IPS-15b (cell line): Measurements from ENCODE around the gene PIGL.
"Not testable (repeated sequence)": the region's sequence is repeated elsewhere in the genome, so short reads cannot be mapped to it uniquely, and the experiment has no call there.

Experiments
- H3K27me3 ChIP-seq: one replicate; pipeline ENCODE4 v1.6.1; 2013; ENCODE audit warnings: low read length; ENCODE audit not compliant: control insufficient read depth, insufficient read depth
- H3K36me3 ChIP-seq: one replicate; pipeline ENCODE4 v1.6.1; 2013; ENCODE audit warnings: low read length; ENCODE audit not compliant: control insufficient read depth, insufficient read depth
- H3K4me1 ChIP-seq: one replicate; pipeline ENCODE4 v1.6.1; 2013; ENCODE audit warnings: mild to moderate bottlenecking, low read length; ENCODE audit not compliant: control insufficient read depth, insufficient read depth
- H3K4me3 ChIP-seq: one replicate; pipeline ENCODE4 v1.5.1; 2013; ENCODE audit warnings: low read depth, low read length
- H3K9ac ChIP-seq: one replicate; pipeline ENCODE4 v1.6.1; 2013; ENCODE audit warnings: low read depth, mild to moderate bottlenecking, low read length
- H3K9me3 ChIP-seq: one replicate; pipeline ENCODE4 v1.6.1; 2013; ENCODE audit warnings: mild to moderate bottlenecking, low read length; ENCODE audit not compliant: control insufficient read depth, insufficient read depth

The PIGL gene

DNA sequence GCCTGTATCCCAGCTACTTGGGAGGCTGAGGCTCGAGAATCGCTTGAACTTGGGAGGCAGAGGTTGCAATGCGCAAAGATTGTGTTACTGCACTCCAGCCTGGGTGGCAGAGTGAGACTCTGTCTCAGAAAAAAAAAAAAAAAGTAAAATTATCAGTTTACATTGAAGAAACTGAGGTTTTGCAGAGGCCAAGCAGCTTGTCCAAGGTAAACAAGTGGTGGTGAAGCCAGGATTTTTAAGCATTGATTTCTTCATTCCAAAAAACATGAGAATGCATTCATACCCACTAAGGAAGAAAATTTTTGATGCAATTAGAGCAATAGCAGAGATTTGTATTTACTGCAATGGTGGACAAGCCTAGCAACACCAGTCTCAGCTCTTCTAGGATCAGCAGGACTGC, 83.5 kb downstream of the PIGL start:
- no peaks in the 10 kb centered on the region for H3K36me3 ChIP-seq
- no peak overlapping the region for H3K9ac ChIP-seq
- no peak overlapping the region for H3K4me3 ChIP-seq
- no peaks in the 10 kb centered on the region for H3K27me3 ChIP-seq
- H3K9me3 ChIP-seq = no peaks in the 10 kb centered on the region
- H3K4me1 ChIP-seq = peaks cover 7% of the 10 kb centered on the region

DNA sequence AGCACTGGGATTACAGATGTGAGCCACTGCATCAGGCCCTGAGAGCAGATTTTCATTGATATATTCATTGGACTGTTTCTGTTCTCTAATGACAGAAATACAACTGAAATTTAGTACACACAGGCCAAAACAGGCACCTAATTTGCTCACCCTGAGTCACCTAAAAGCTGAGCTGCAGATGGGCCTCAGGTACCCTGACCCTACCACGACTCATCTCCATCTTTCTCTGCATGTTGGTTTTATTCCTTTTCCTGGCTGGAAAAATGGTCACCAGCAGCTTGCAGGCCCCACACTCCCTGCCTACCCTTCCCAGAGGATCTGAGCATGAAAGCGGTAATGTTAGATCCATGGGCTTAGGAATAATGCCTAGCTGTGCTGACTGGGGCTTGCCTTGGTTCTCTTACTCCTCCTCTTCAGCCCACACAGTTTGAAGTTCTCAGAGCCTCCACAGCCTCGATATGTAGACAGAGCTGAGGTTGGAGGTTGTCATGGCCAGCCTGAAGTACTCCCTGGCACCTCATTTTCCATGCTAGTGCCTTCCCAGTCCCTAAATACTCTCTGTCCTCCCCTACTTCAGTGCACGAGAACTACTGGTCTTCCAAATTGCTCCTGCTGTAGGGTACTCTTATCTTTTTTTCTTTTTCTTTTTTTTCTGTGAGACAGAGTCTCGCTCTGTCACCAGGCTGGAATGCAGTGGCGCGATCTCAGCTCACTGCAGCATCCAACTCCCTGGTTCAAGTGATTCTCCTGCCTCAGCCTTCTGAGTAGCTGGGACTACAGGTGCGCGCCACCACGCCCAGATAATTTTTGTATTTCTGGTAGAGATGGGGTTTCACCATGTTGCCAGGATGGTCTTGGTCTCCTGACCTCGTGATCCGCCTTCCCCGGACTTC, 85.2 kb downstream of the PIGL start:
- peaks cover 4% of the 10 kb centered on the region for H3K4me1 ChIP-seq
- H3K27me3 ChIP-seq = no peaks in the 10 kb centered on the region
- no peak overlapping the region for H3K9ac ChIP-seq
- H3K9me3 ChIP-seq = no peaks in the 10 kb centered on the region
- no peak overlapping the region for H3K4me3 ChIP-seq
- H3K36me3 ChIP-seq = no peaks in the 10 kb centered on the region

DNA sequence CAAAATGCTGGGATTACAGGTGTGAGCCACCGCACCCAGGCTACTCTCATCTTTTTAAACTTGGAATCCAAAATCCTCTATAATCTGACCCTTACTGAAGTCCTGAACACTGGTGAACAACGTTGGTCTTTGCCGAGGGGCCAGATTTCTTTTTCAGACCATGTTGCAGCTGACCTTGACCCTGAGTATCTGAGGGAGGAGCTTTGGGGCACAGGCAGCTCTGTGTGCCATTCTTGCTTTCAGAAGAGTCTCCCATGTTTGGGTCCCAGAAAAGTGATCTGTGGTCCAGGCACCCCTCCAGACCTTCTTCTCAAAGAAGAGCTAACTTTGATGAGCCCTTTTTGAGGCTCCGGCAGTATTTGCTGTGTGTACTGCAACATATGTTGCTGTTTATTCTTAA, 85.8 kb downstream of the PIGL start:
- H3K4me1 ChIP-seq = no peaks in the 10 kb centered on the region
- no peaks in the 10 kb centered on the region for H3K36me3 ChIP-seq

DNA sequence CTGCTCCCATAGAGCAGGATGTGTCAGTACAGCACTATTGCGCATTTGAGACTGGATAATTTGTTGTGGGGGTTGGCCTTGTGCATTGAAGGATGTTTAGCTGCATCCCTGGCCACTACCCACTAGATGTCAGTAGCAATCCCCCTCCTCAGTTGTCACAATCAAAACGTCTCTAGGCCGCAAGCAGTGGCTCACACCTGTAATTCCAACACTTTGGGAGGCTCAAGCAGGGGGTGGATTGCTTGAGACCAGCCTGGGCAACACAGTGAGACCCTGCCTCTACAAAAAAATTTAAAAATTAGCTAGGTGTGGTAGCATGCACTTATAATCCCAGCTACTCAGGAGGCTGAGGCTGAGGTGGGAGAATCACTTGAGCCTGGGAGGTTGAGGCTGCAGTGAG, 87.8 kb downstream of the PIGL start:
- Histone ChIP-seq H3K36me3 (no peaks in the 10 kb centered on the region), H3K9ac (no peak overlapping the region), H3K27me3 (no peaks in the 10 kb centered on the region), H3K4me3 (no peak overlapping the region), H3K9me3 (no peaks in the 10 kb centered on the region), H3K4me1 (no peaks in the 10 kb centered on the region)

More for the DNA sequence above, 85.8 kb downstream of the PIGL start:
- H3K9ac ChIP-seq = no peak overlapping the region
- no peaks in the 10 kb centered on the region for H3K9me3 ChIP-seq
- no peaks in the 10 kb centered on the region for H3K27me3 ChIP-seq
- no peak overlapping the region for H3K4me3 ChIP-seq

DNA sequence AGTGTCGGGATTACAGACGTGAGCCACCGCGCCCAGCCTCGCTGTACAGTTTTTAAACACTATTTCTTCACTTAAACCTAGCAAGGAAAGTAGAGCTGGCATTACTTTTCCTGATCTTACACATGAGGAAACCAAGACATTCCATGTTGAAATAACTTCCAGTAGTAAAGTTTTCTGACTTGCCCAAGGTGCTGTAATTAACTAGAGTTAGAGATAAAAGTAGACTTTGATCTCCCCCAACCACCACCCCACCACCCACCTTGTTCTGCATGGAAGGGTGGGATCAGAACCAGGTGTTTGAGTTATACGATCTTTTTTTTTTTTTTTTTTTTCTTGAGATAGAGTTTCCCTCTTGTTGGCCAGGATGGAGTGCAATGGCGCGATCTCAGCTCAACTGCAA, 89.2 kb downstream of the PIGL start:
- H3K9me3 ChIP-seq = no peaks in the 10 kb centered on the region
- no peaks in the 10 kb centered on the region for H3K4me1 ChIP-seq
- H3K27me3 ChIP-seq = no peaks in the 10 kb centered on the region
- H3K4me3 ChIP-seq = no peak overlapping the region
- H3K9ac ChIP-seq = no peak overlapping the region
- H3K36me3 ChIP-seq = no peaks in the 10 kb centered on the region

DNA sequence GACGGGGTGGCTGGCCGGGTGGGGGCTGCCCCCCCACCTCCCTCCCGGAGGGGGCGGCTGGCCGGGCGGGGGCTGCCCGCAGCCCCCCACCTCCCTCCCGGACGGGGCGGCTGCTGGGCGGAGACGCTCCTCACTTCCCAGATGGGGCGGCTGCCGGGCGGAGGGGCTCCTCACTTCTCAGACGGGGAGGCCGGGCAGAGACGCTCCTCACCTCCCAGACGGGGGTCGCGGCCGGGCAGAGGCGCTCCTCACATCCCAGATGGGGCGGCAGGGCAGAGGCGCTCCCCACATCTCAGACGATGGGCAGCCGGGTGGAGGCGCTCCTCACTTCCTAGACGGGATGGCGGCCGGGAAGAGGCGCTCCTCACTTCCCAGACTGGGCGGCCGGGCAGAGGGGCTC, 95.1 kb downstream of the PIGL start:
- not testable (repeated sequence) for H3K4me3 ChIP-seq

DNA sequence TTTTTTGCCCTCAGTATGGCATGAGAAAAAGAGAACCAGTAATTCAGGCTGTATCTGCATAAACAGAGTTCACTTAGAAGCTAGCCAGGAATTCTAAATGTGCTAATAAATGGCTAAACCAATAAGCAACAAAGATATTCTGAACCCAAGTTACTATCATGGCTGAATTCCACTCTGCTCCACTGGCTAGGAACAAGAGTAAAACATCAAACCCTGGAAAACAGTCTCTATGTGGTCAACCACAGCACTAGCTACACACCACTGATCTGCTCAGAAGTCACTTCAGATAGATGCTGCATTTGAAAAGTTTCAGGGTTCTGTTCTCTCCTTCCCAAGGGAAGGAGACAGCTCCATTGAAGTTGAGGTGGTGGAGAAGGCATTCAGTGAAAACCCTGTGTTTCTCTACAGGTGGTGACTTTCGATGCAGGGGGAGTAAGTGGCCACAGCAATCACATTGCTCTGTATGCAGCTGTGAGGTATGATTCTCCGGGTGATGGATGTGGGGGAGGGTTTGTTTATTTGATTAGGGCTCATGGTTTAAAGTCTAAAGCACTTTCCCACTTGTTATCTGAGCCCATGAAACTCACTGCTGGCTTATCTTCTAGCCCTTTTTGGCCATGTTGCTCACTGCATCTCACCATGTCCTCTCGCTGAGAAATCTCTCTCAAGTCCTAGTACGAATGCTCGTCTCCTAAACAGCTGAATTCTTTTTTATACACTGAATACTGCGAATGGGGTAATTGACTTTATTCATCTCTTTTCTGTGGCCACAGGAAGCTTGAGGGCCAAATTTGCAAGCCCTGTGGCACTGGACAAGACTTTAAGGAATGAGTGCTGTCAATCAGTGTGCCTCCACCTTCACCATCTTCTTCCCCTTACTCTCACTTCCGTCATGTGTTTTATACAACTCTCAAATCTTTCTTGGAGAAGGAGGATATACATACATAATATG, 96.4 kb downstream of the PIGL start:
- H3K9me3 ChIP-seq = no peaks in the 10 kb centered on the region
- H3K4me1 ChIP-seq = no peaks in the 10 kb centered on the region
- H3K36me3 ChIP-seq = no peaks in the 10 kb centered on the region
- H3K27me3 ChIP-seq = no peaks in the 10 kb centered on the region
- H3K9ac ChIP-seq = no peak overlapping the region
- no peak overlapping the region for H3K4me3 ChIP-seq

More for the DNA sequence above, 95.1 kb downstream of the PIGL start:
- not testable (repeated sequence) for H3K36me3 ChIP-seq, H3K9ac ChIP-seq, H3K4me1 ChIP-seq, H3K27me3 ChIP-seq, H3K9me3 ChIP-seq

DNA sequence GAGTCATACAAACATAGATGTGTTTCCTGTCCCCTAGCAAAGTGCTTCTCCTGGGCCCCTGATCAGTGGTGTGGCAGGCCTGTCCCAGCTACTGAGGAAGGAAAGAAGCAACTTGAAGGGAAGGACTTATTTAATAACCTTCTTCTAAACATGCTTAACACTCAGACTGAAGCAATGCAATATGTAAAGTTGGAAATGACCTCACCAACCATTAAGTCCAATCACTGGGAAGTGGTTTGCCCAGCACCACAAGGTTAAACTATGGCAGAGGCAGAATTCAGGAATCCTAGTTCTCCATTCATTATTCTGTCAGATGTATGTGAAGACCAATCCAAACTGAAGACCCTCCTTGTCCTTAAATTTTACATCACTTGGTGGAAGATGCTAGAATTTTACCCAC, 97.2 kb downstream of the PIGL start:
- H3K4me3 ChIP-seq = no peak overlapping the region
- H3K9me3 ChIP-seq = no peaks in the 10 kb centered on the region
- H3K27me3 ChIP-seq = no peaks in the 10 kb centered on the region
- H3K9ac ChIP-seq = no peak overlapping the region
- H3K36me3 ChIP-seq = no peaks in the 10 kb centered on the region
- no peaks in the 10 kb centered on the region for H3K4me1 ChIP-seq

DNA sequence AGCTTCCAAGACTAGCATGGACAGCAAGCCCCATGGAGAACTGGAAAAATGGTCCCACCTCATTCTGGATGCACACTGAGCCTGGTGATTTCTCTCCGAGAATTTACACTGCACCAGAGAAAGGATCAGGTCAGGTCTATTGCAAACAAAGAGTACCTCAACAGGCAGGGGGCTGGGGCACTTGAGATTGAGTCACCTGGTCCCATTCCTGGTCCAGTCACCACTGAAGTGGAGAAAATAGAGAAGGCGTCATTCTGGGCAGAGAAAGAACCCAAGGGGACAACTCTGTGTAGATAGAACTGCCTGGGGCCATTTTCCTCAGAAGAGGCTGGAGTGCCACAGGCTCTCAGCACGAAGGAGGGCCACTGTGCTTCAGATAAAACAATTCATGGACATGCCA, 97.8 kb downstream of the PIGL start:
- Histone ChIP-seq H3K9me3 (no peaks in the 10 kb centered on the region), H3K36me3 (no peaks in the 10 kb centered on the region), H3K4me3 (no peak overlapping the region), H3K27me3 (no peaks in the 10 kb centered on the region), H3K9ac (no peak overlapping the region), H3K4me1 (no peaks in the 10 kb centered on the region)

DNA sequence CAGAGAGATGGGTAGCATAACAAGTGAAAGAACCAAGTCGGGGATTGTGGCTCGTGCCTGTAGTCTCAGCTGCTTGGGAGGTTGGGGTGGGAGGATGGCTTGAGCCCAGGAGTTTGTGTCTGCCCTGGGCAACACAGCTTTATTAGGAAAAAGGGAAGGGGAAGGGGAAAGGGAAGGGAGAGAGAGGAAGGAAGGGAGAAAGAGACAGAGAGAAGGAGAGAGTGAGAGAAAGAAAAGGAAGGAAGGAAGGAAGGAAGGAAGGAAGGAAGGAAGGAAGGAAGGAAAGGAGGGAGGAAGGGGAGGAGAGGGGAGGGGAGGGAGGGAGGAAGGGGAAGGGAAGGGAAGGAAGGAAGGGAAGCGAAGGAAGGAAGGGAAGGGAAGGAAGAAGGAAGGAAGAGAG, 103.0 kb downstream of the PIGL start:
- Histone ChIP-seq H3K4me1 (no peaks in the 10 kb centered on the region), H3K9me3 (no peaks in the 10 kb centered on the region), H3K9ac (no peak overlapping the region), H3K36me3 (no peaks in the 10 kb centered on the region), H3K27me3 (no peaks in the 10 kb centered on the region), H3K4me3 (no peak overlapping the region)

DNA sequence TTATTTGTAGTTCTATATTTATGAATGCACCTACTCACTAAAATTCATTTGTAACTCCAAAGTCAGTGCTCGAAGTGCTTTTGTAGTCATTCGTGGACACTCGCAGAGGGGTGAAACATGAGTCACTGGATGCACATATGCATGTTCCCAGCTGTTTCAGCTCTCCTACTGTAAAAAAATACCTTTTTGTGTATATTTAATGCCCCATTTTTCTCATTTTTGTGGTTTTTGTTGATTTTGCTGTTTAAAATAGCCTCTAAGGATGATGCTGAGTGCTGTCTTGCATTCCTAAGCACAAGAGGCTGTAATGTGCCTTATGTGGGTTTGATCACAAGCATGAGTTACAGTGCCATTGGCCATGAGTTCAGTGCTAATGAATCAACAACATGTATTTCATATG, 105.6 kb downstream of the PIGL start:
- Histone ChIP-seq H3K4me1 (no peaks in the 10 kb centered on the region), H3K36me3 (peaks cover 8% of the 10 kb centered on the region), H3K27me3 (no peaks in the 10 kb centered on the region), H3K9me3 (no peaks in the 10 kb centered on the region), H3K9ac (no peak overlapping the region), H3K4me3 (no peak overlapping the region)

DNA sequence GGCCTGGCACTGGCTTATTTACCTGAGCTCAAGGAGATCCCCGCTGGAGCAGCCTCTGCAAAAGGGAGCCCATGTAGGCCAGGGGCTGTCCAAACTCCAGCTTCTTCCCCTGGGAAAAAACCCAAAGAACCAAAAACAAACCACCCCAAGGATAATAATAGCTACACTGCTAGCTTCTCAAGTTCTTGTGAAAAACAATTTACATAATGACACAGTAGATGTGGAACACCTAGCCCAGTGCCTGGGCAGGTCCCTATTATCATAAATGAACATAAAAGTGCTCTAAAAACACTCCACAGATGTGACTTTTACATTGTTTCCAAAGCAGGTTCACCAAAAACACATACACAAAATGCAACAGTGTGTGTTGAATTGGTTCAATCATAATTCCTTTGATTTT, 109.0 kb downstream of the PIGL start:
- H3K9ac ChIP-seq = no peak overlapping the region
- no peaks in the 10 kb centered on the region for H3K9me3 ChIP-seq
- H3K36me3 ChIP-seq = peaks cover 8% of the 10 kb centered on the region
- H3K4me1 ChIP-seq = no peaks in the 10 kb centered on the region
- no peaks in the 10 kb centered on the region for H3K27me3 ChIP-seq
- H3K4me3 ChIP-seq = no peak overlapping the region
